ENCODE data around the gene FER. TPM values are rescaled to one million over a fixed set of nuclear protein-coding genes. Genes with fewer than 3 reads are reported as not detected.

FER gene
- total and polyA plus RNA-seq, 8 donors, result 1.7 to 218 (median 24.0) TPM

DNA sequence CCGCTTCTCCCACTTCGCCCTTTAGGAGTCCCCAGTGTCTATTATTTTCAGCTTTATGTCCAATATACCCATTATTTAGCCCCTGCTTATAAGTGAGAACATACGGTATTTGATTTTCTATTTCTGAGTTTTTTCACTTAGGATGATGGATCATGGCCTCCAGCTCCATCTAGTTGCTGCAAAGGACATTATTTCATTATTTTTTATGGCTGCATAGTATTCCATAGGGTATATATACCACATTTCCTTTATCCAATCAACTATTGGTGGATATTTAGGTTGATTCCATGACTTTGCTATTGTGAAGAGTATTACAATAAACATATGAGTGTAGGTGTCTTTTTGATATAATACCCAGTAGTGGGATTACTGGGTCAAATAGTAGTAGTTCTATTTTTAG is 162.9 kb downstream of the FER start:
- 96 to 99% (median 98%) methylated on average over 3 of the region's 3 CpGs for WGBS, 5 donors
- Histone ChIP-seq H3K9me3 (no peaks in the 10 kb centered on the region), H3K4me3 (no peak overlapping the region), H3K27ac (no peak overlapping the region), H3K36me3 (peaks cover 0 to 7% (median 2%) of the 10 kb centered on the region in 4 donors), H3K4me1 (no peaks in the 10 kb centered on the region), H3K27me3 (no peaks in the 10 kb centered on the region)
- no peak for DNase-seq
- intact Hi-C loops (cut with DNase I; ENCODE audit: low total_unique reads), result no loop called here
- TF ChIP-seq POLR2A (IDR thresholded peaks at IDR 0.05), result no peak
- TF ChIP-seq EP300 (IDR thresholded peaks at IDR 0.05), result no peak
- no peak for TF ChIP-seq POLR2AphosphoS5 (IDR thresholded peaks at IDR 0.05)
- TF ChIP-seq CTCF (IDR thresholded peaks at IDR 0.05), result no peak

DNA sequence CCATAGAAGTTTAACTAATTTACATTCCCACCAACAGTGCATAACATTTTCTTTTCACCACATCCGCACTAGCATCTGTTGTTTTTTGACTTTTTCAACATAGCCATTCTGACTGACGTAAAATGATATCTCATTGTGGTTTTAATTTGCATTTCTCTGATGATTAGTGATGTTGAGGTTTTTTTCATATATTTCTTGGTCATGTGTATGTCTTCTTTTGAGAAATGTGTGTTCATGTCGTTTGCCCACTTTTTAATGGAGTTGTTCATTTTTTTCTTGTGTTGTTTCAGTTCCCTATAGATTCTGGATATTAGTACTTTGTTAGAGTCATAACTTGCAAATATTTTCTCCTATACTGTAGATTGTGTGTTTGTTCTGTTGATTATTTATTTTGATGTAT is 163.4 kb downstream of the FER start:
- intact Hi-C loops (cut with DNase I; ENCODE audit: low total_unique reads), result no loop called here

GRCh38 chr5:108917596-108917995 is 169.9 kb downstream of the FER start:
- Histone ChIP-seq H3K27ac (no peak overlapping the region), H3K9me3 (no peaks in the 10 kb centered on the region), H3K27me3 (no peaks in the 10 kb centered on the region), H3K36me3 (no peaks in the 10 kb centered on the region), H3K4me1 (peaks cover 0 to 8% (median 0%) of the 10 kb centered on the region in 4 donors), H3K4me3 (no peak overlapping the region)
- no peak for TF ChIP-seq POLR2AphosphoS5 (IDR thresholded peaks at IDR 0.05)
- TF ChIP-seq CTCF (IDR thresholded peaks at IDR 0.05), result no peak
- TF ChIP-seq POLR2A (IDR thresholded peaks at IDR 0.05), result no peak
- no peak for TF ChIP-seq EP300 (IDR thresholded peaks at IDR 0.05)
- no peak for DNase-seq
- intact Hi-C loops (cut with DNase I; ENCODE audit: low total_unique reads), result no loop called here

More for the DNA sequence above, 163.4 kb downstream of the FER start:
- no peak overlapping the region for H3K27ac ChIP-seq
- no peak overlapping the region for H3K4me3 ChIP-seq
- no peaks in the 10 kb centered on the region for H3K4me1 ChIP-seq
- no peak for DNase-seq
- TF ChIP-seq EP300 (IDR thresholded peaks at IDR 0.05) (no peak), CTCF (IDR thresholded peaks at IDR 0.05) (no peak), POLR2A (IDR thresholded peaks at IDR 0.05) (no peak), POLR2AphosphoS5 (IDR thresholded peaks at IDR 0.05) (no peak)
- H3K36me3 ChIP-seq, result peaks cover 0 to 7% (median 2%) of the 10 kb centered on the region in 4 donors
- WGBS, 5 donors, result 90 to 96% (median 93%) methylated on average over 3 of the region's 3 CpGs
- H3K9me3 ChIP-seq, result no peaks in the 10 kb centered on the region
- H3K27me3 ChIP-seq, result no peaks in the 10 kb centered on the region

GRCh38 chr5:108919591-108920326 is 172.1 kb downstream of the FER start:
- no peak overlapping the region for H3K27ac ChIP-seq
- 24 to 53% (median 32%) methylated on average over 2 of the region's 2 CpGs for WGBS, 5 donors
- no peak overlapping the region for H3K4me3 ChIP-seq
- peak in 1 of 2 donors; percentile 7 for DNase-seq
- no peaks in the 10 kb centered on the region for H3K27me3 ChIP-seq
- TF ChIP-seq CTCF (IDR thresholded peaks at IDR 0.05), result peak in 2 of 7 experiments; percentile 14 to 23
- no peak for TF ChIP-seq POLR2A (IDR thresholded peaks at IDR 0.05)
- no peak for TF ChIP-seq POLR2AphosphoS5 (IDR thresholded peaks at IDR 0.05)
- no peak for TF ChIP-seq EP300 (IDR thresholded peaks at IDR 0.05)
- peaks cover 0 to 8% (median 0%) of the 10 kb centered on the region in 4 donors for H3K4me1 ChIP-seq
- H3K36me3 ChIP-seq, result no peaks in the 10 kb centered on the region
- intact Hi-C loops (cut with DNase I; ENCODE audit: low total_unique reads), result no loop called here
- no peaks in the 10 kb centered on the region for H3K9me3 ChIP-seq
